CD4-positive, alpha-beta T cell (primary cell): ENCODE data around the gene CEP131. TPM values are rescaled to one million over a fixed set of nuclear protein-coding genes. Genes with fewer than 3 reads are reported as not detected.
A peak's percentile ranks its signal among the peaks of the same experiment; 100 is the strongest.

Experiments used
- ATAC-seq: fragments of 200-7000 bp; cut with Tn5 transposase; one replicate; pipeline ENCODE4 v1.10.0; 2022; ENCODE audit warnings: mild to moderate bottlenecking; ENCODE audit not compliant: poor library complexity
- CTCF ChIA-PET: fragments of 350-600 bp; sonication (Branson Sonifier 250); formaldehyde crosslinking; loops from one replicate; lab custom pipeline; 2021; ENCODE audit warnings: antibody characterized with exemption, inconsistent platforms; lab: Charles Lee
- POLR2A ChIA-PET: fragments of 350-600 bp; sonication (Branson Sonifier 250); formaldehyde crosslinking; loops from one replicate; lab custom pipeline; 2021; ENCODE audit warnings: antibody characterized with exemption, inconsistent platforms; lab: Charles Lee
- DNase-seq, 14 experiments: peaks; one replicate each; pipeline ENCODE4 v3.0.0-alpha.2; 2013 to 2020; ENCODE audit warnings: mixed read lengths in 2 of 14
- H3K27ac ChIP-seq, 2 donors: one replicate each; pipeline versions ENCODE4 v1.5.1 to v1.7.0; 2013; ENCODE audit warnings: low read length in 2 of 2, low read depth in 1 of 2, mild to moderate bottlenecking in 1 of 2
- H3K27me3 ChIP-seq, 2 experiments: 1 replicate in 1 of 2; 2 replicates in 1 of 2; pipeline versions ENCODE4 v1.6.1 to v1.7.0; 2013; ENCODE audit warnings: low read length in 2 of 2, control low read depth in 1 of 2, mild to moderate bottlenecking in 1 of 2, moderate library complexity in 1 of 2; ENCODE audit not compliant: insufficient read depth in 2 of 2, control insufficient read depth in 1 of 2
- H3K36me3 ChIP-seq: one replicate; pipeline ENCODE4 v1.6.1; 2013; ENCODE audit warnings: low read length, control low read depth; ENCODE audit not compliant: insufficient read depth
- H3K4me1 ChIP-seq: one replicate; pipeline ENCODE4 v1.6.1; 2013; ENCODE audit warnings: low read length, control low read depth; ENCODE audit not compliant: insufficient read depth
- H3K4me3 ChIP-seq: one replicate; pipeline ENCODE4 v1.5.1; 2013; ENCODE audit warnings: mild to moderate bottlenecking, low read length, moderate library complexity
- H3K9me3 ChIP-seq, 2 experiments: 1 replicate in 1 of 2; 2 replicates in 1 of 2; pipeline versions ENCODE4 v1.6.1 to v1.7.0; 2013; ENCODE audit warnings: low read length in 2 of 2, mild to moderate bottlenecking in 2 of 2, control low read depth in 1 of 2, moderate library complexity in 1 of 2; ENCODE audit not compliant: control insufficient read depth in 1 of 2, insufficient read depth in 1 of 2
- H3K27ac Mint-ChIP-seq: one replicate; pipeline ENCODE4 v1.8.0; 2020; ENCODE audit warnings: mixed read lengths
- H3K27me3 Mint-ChIP-seq: one replicate; pipeline ENCODE4 v1.8.0; 2021; ENCODE audit warnings: mixed read lengths
- H3K36me3 Mint-ChIP-seq: one replicate; pipeline ENCODE4 v1.8.0; 2021; ENCODE audit warnings: low read depth, mixed read lengths
- H3K4me1 Mint-ChIP-seq: one replicate; pipeline ENCODE4 v1.8.0; 2021; ENCODE audit warnings: low read depth, mixed read lengths
- H3K4me3 Mint-ChIP-seq: one replicate; pipeline ENCODE4 v1.8.0; 2020; ENCODE audit warnings: mild to moderate bottlenecking, mixed read lengths
- H3K9me3 Mint-ChIP-seq: one replicate; pipeline ENCODE4 v1.8.0; 2020; ENCODE audit warnings: mixed read lengths
- CTCF ChIP-seq: fragments of 200-600 bp; IDR thresholded peaks from one replicate; pipeline ENCODE4 v1.8.0; 2022; ENCODE audit warnings: antibody characterized with exemption, mild to moderate bottlenecking
- intact Hi-C, 2 experiments: fragments of 100-400 bp; cut with DNase I in 1 of 2; cut with micrococcal nuclease in 1 of 2; formaldehyde crosslinking; loops; one replicate each; pipeline versions ENCODE4 v1.15.1 to v1.9.0; 2023 to 2025; cut with DNase I, micrococcal nuclease
- total RNA-seq, 174 experiments: library from RNA in 2 of 174; stranded (reverse) in 2 of 174; gene quantifications; one replicate each; pipeline ENCODE4 v1.2.3 and lab custom pipeline; 2021 to 2026

The CEP131 gene
- total RNA-seq, 2 experiments from 2014 or later, result 11.2 to 12.3 TPM

GRCh38 chr17:81241648-81242420, 19.1 kb upstream of the CEP131 start:
- Mint-ChIP-seq H3K4me3 (peak overlapping the region; percentile 90), H3K9me3 (no peaks in the 10 kb centered on the region), H3K27ac (no peak overlapping the region), H3K27me3 (no peaks in the 10 kb centered on the region), H3K36me3 (peaks cover 10% of the 10 kb centered on the region), H3K4me1 (peaks cover 35% of the 10 kb centered on the region)
- H3K36me3 ChIP-seq, result peaks cover 11% of the 10 kb centered on the region
- H3K4me3 ChIP-seq, result no peak overlapping the region
- CTCF ChIA-PET, result no interaction called here
- no peaks in the 10 kb centered on the region for H3K27me3 ChIP-seq
- ATAC-seq, result no peak
- POLR2A ChIA-PET, result no interaction called here
- DNase-seq, result peak; percentile 27 to 75 (median 56)
- no peak overlapping the region for H3K27ac ChIP-seq
- intact Hi-C loops, result loop anchor here (1.0 to 5.0 kb wide), 4 partner anchors 100 to 210 kb away; no protein-coding TSS in a partner anchor
- peaks cover 45% of the 10 kb centered on the region for H3K4me1 ChIP-seq
- no peaks in the 10 kb centered on the region for H3K9me3 ChIP-seq
- TF ChIP-seq CTCF, result peak; percentile 40

- no peak for TF ChIP-seq CTCF
- H3K4me3 Mint-ChIP-seq, result peak overlapping the region; percentile 90
- H3K27ac Mint-ChIP-seq, result no peak overlapping the region
- H3K27me3 ChIP-seq, result no peaks in the 10 kb centered on the region
- peaks cover 51% of the 10 kb centered on the region for H3K4me1 ChIP-seq
- intact Hi-C loops, result loop anchor here (1.0 to 5.0 kb wide), 4 partner anchors 99 to 209 kb away; no protein-coding TSS in a partner anchor
- H3K4me3 ChIP-seq, result no peak overlapping the region
- H3K27me3 Mint-ChIP-seq, result no peaks in the 10 kb centered on the region
- peaks cover 11% of the 10 kb centered on the region for H3K36me3 ChIP-seq
- no peak overlapping the region for H3K27ac ChIP-seq
- ChIA-PET CTCF (no interaction called here), POLR2A (no interaction called here)
- ATAC-seq (no peak), DNase-seq (no peak)
- H3K4me1 Mint-ChIP-seq, result peaks cover 35% of the 10 kb centered on the region
- H3K9me3 Mint-ChIP-seq, result no peaks in the 10 kb centered on the region
- peaks cover 10% of the 10 kb centered on the region for H3K36me3 Mint-ChIP-seq
- H3K9me3 ChIP-seq, result no peaks in the 10 kb centered on the region
Observed at GRCh38 chr17:81241203-81241602, 18.4 kb upstream of the CEP131 start.

- Mint-ChIP-seq H3K9me3 (no peaks in the 10 kb centered on the region), H3K4me1 (peaks cover 35% of the 10 kb centered on the region), H3K27ac (no peak overlapping the region), H3K4me3 (peak overlapping the region; percentile 90), H3K27me3 (no peaks in the 10 kb centered on the region), H3K36me3 (peaks cover 10% of the 10 kb centered on the region)
- Histone ChIP-seq H3K4me1 (peaks cover 55% of the 10 kb centered on the region), H3K36me3 (peaks cover 15% of the 10 kb centered on the region), H3K9me3 (no peaks in the 10 kb centered on the region), H3K27me3 (no peaks in the 10 kb centered on the region), H3K27ac (no peak overlapping the region), H3K4me3 (no peak overlapping the region)
- ATAC-seq, result no peak
- no peak for DNase-seq
- TF ChIP-seq CTCF, result no peak
- intact Hi-C loops, result loop anchor here (1.0 to 5.0 kb wide), 4 partner anchors 98 to 208 kb away; no protein-coding TSS in a partner anchor
- CTCF ChIA-PET, result no interaction called here
- POLR2A ChIA-PET, result no interaction called here
Observed at GRCh38 chr17:81240761-81241160, 18.0 kb upstream of the CEP131 start.
